HG03432 (cell line): ENCODE data around the gene TACO1.

Experiments used
- ATAC-seq: cut with Tn5 transposase; IDR thresholded peaks from one replicate; pipeline ENCODE4 v1.9.1; 2021; ENCODE audit warnings: mild to moderate bottlenecking, moderate library complexity; ENCODE audit not compliant: unreplicated experiment

Gene TACO1

GRCh38 chr17:63596856-63597586 is 3.7 kb upstream of the TACO1 start:
- ATAC-seq = no peak

- ATAC-seq = no peak
Measured at GRCh38 chr17:63598281-63598680, 2.4 kb upstream of the TACO1 start.

- ATAC-seq = no peak
Measured at GRCh38 chr17:63601439-63602371, 1.0 kb downstream of the TACO1 start.

GRCh38 chr17:63609816-63610573 is 9.3 kb downstream of the TACO1 start:
- ATAC-seq = no peak

GRCh38 chr17:63610854-63611253 is 10.2 kb downstream of the TACO1 start:
- no peak for ATAC-seq

- ATAC-seq = no peak
Measured at GRCh38 chr17:63611354-63611753, 10.7 kb downstream of the TACO1 start.

- ATAC-seq = no peak
Measured at GRCh38 chr17:63613663-63614062, 13.0 kb downstream of the TACO1 start.

- no peak for ATAC-seq
Measured at GRCh38 chr17:63621229-63621683, 20.6 kb downstream of the TACO1 start.

- peak; percentile 90 for ATAC-seq
Measured at GRCh38 chr17:63621684-63622573, 21.2 kb downstream of the TACO1 start, which contains the start of gene MAP3K3. TSS of gene MAP3K3 (plus strand) at chr17:63622417. CDS start at chr17:63622760, 343 bp downstream.

- ATAC-seq = peak; percentile 32
Measured at GRCh38 chr17:63622574-63623390, 22.1 kb downstream of the TACO1 start.

GRCh38 chr17:63623786-63624530 is 23.3 kb downstream of the TACO1 start:
- ATAC-seq = no peak

- no peak for ATAC-seq
Measured at GRCh38 chr17:63624531-63624880, 23.8 kb downstream of the TACO1 start.

- no peak for ATAC-seq
Measured at GRCh38 chr17:63626551-63627180, 26.0 kb downstream of the TACO1 start.

- no peak for ATAC-seq
Measured at GRCh38 chr17:63629627-63630026, 28.9 kb downstream of the TACO1 start.

GRCh38 chr17:63631062-63631461 is 30.4 kb downstream of the TACO1 start:
- no peak for ATAC-seq

GRCh38 chr17:63631626-63632025 is 30.9 kb downstream of the TACO1 start:
- ATAC-seq = no peak

- ATAC-seq = no peak
Measured at GRCh38 chr17:63633742-63634141, 33.0 kb downstream of the TACO1 start.

- ATAC-seq = no peak
Measured at GRCh38 chr17:63634163-63634562, 33.5 kb downstream of the TACO1 start.
